ENCODE results near the gene CCDC197.

Gene CCDC197

GRCh38 chr14:94019329-94019728 is 22.2 kb downstream of the CCDC197 start:
- H3K4me1 ChIP-seq (ENCODE audit: insufficient read depth, low read length, poor library complexity, severe bottlenecking) = no peaks in the 10 kb centered on the region
- H3F3A ChIP-seq (ENCODE audit: low read depth) = no peaks in the 10 kb centered on the region
- H3K9me3 ChIP-seq (ENCODE audit: insufficient read depth, low read depth, low read length) = no peaks in the 10 kb centered on the region
- no peak overlapping the region for H3K4me2 ChIP-seq (ENCODE audit: low read depth, low read length, poor library complexity, severe bottlenecking)
- H3K4me3 ChIP-seq (ENCODE audit: low read length, poor library complexity, severe bottlenecking) = no peak overlapping the region
- H4K20me1 ChIP-seq (ENCODE audit: insufficient read depth, low read length, poor library complexity, severe bottlenecking) = no peaks in the 10 kb centered on the region
- no peaks in the 10 kb centered on the region for H3K36me3 ChIP-seq (ENCODE audit: insufficient read depth, low read length)
- H3K79me2 ChIP-seq (ENCODE audit: insufficient read depth, low read length) = no peaks in the 10 kb centered on the region
- H3K9me2 ChIP-seq (replicated peaks; ENCODE audit: low read depth, low read length) = no peaks in the 10 kb centered on the region
- no peak for TF ChIP-seq EZH2phosphoT487 (IDR thresholded peaks at IDR 0.05; ENCODE audit: borderline replicate concordance)
- no peak for TF ChIP-seq CTCF (conservative IDR thresholded peaks at IDR 0.05; ENCODE audit: low read length)
- no peaks in the 10 kb centered on the region for H3K27me3 ChIP-seq (ENCODE audit: insufficient read depth, low read length, poor library complexity, severe bottlenecking)
- H2AFZ ChIP-seq (ENCODE audit: low read length) = no peak overlapping the region
- H3K9ac ChIP-seq (ENCODE audit: low read depth, low read length, poor library complexity, severe bottlenecking) = no peak overlapping the region

GRCh38 chr14:94020267-94020666 is 23.2 kb downstream of the CCDC197 start:
- no peaks in the 10 kb centered on the region for H4K20me1 ChIP-seq (ENCODE audit: insufficient read depth, low read length, poor library complexity, severe bottlenecking)
- no peak overlapping the region for H3K4me2 ChIP-seq (ENCODE audit: low read depth, low read length, poor library complexity, severe bottlenecking)
- H3K9me3 ChIP-seq (ENCODE audit: insufficient read depth, low read depth, low read length) = no peaks in the 10 kb centered on the region
- no peak overlapping the region for H2AFZ ChIP-seq (ENCODE audit: low read length)
- no peaks in the 10 kb centered on the region for H3K36me3 ChIP-seq (ENCODE audit: insufficient read depth, low read length)
- H3K4me3 ChIP-seq (ENCODE audit: low read length, poor library complexity, severe bottlenecking) = no peak overlapping the region
- no peaks in the 10 kb centered on the region for H3F3A ChIP-seq (ENCODE audit: low read depth)
- no peaks in the 10 kb centered on the region for H3K4me1 ChIP-seq (ENCODE audit: insufficient read depth, low read length, poor library complexity, severe bottlenecking)
- no peaks in the 10 kb centered on the region for H3K79me2 ChIP-seq (ENCODE audit: insufficient read depth, low read length)
- TF ChIP-seq CTCF (conservative IDR thresholded peaks at IDR 0.05; ENCODE audit: low read length) (no peak), EZH2phosphoT487 (IDR thresholded peaks at IDR 0.05; ENCODE audit: borderline replicate concordance) (no peak)
- H3K9me2 ChIP-seq (replicated peaks; ENCODE audit: low read depth, low read length) = no peaks in the 10 kb centered on the region
- H3K27me3 ChIP-seq (ENCODE audit: insufficient read depth, low read length, poor library complexity, severe bottlenecking) = no peaks in the 10 kb centered on the region
- H3K9ac ChIP-seq (ENCODE audit: low read depth, low read length, poor library complexity, severe bottlenecking) = no peak overlapping the region

GRCh38 chr14:94021001-94021400 is 23.9 kb downstream of the CCDC197 start:
- Histone ChIP-seq H3K9ac (ENCODE audit: low read depth, low read length, poor library complexity, severe bottlenecking) (no peak overlapping the region), H4K20me1 (ENCODE audit: insufficient read depth, low read length, poor library complexity, severe bottlenecking) (no peaks in the 10 kb centered on the region), H3K4me3 (ENCODE audit: low read length, poor library complexity, severe bottlenecking) (no peak overlapping the region), H3K9me3 (ENCODE audit: insufficient read depth, low read depth, low read length) (no peaks in the 10 kb centered on the region), H3K36me3 (ENCODE audit: insufficient read depth, low read length) (no peaks in the 10 kb centered on the region), H3K27me3 (ENCODE audit: insufficient read depth, low read length, poor library complexity, severe bottlenecking) (no peaks in the 10 kb centered on the region), H3F3A (ENCODE audit: low read depth) (no peaks in the 10 kb centered on the region), H3K79me2 (ENCODE audit: insufficient read depth, low read length) (no peaks in the 10 kb centered on the region), H3K9me2 (replicated peaks; ENCODE audit: low read depth, low read length) (no peaks in the 10 kb centered on the region), H3K4me2 (ENCODE audit: low read depth, low read length, poor library complexity, severe bottlenecking) (no peak overlapping the region), H2AFZ (ENCODE audit: low read length) (no peak overlapping the region), H3K4me1 (ENCODE audit: insufficient read depth, low read length, poor library complexity, severe bottlenecking) (no peaks in the 10 kb centered on the region)
- TF ChIP-seq CTCF (conservative IDR thresholded peaks at IDR 0.05; ENCODE audit: low read length) (no peak), EZH2phosphoT487 (IDR thresholded peaks at IDR 0.05; ENCODE audit: borderline replicate concordance) (no peak)

Measured in Loucy (cell line).